GM12864 (cell line): ENCODE data around the gene AQP6.

Source experiments
- DNase-seq: peaks from one replicate; pipeline ENCODE4 v3.0.0-alpha.2; 2011; ENCODE audit warnings: low read depth
- H3K4me3 ChIP-seq: 2 replicates; pipeline ENCODE4 v1.5.1; 2011; ENCODE audit warnings: mild to moderate bottlenecking, low read depth, low read length, control low read depth
- TF ChIP-seq, protein P1 (sequence below): IDR thresholded peaks from 2 replicates; pipeline ENCODE4 v1.5.1; 2011; ENCODE audit warnings: low read depth, mild to moderate bottlenecking, moderate library complexity, low read length, control low read depth, inconsistent platforms; ENCODE audit errors: missing control alignments

Gene AQP6

GRCh38 chr12:49973361-49973830 lies 649 bp downstream of the AQP6 start:
- no peak for DNase-seq
- no peak overlapping the region for H3K4me3 ChIP-seq
- TF ChIP-seq, protein P1, sequence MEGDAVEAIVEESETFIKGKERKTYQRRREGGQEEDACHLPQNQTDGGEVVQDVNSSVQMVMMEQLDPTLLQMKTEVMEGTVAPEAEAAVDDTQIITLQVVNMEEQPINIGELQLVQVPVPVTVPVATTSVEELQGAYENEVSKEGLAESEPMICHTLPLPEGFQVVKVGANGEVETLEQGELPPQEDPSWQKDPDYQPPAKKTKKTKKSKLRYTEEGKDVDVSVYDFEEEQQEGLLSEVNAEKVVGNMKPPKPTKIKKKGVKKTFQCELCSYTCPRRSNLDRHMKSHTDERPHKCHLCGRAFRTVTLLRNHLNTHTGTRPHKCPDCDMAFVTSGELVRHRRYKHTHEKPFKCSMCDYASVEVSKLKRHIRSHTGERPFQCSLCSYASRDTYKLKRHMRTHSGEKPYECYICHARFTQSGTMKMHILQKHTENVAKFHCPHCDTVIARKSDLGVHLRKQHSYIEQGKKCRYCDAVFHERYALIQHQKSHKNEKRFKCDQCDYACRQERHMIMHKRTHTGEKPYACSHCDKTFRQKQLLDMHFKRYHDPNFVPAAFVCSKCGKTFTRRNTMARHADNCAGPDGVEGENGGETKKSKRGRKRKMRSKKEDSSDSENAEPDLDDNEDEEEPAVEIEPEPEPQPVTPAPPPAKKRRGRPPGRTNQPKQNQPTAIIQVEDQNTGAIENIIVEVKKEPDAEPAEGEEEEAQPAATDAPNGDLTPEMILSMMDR, result no peak

GRCh38 chr12:49974231-49974675 lies 1.5 kb downstream of the AQP6 start:
- TF ChIP-seq, protein P1, result no peak

GRCh38 chr12:49974677-49975317 lies 2.0 kb downstream of the AQP6 start:
- TF ChIP-seq, protein P1, result no peak
- no peak overlapping the region for H3K4me3 ChIP-seq
- no peak for DNase-seq

More at GRCh38 chr12:49974231-49974675, 1.5 kb downstream of the AQP6 start:
- no peak for DNase-seq
- H3K4me3 ChIP-seq, result no peak overlapping the region

DNA sequence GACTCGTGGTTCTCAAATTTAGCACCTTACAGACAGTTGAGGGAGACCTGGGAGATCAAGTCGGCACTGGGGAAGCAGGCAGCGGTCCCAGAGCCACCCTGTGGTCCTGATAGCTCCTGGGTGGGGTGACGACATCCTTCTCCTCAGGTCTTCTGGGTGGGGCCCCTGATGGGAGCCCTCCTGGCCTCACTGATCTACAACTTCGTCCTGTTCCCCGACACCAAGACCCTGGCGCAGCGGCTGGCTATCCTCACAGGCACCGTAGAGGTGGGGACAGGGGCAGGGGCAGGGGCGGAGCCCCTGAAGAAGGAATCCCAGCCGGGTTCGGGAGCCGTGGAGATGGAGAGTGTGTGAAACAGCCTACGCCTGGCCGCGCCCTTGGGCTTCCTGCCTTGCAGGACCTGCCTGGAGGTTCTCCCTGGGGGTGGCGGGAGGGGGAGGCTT lies 2.6 kb downstream of the AQP6 start:
- TF ChIP-seq, protein P1, result no peak
- H3K4me3 ChIP-seq, result no peak overlapping the region
- DNase-seq, result no peak

GRCh38 chr12:49976557-49976956 lies 3.8 kb downstream of the AQP6 start:
- TF ChIP-seq, protein P1, result no peak
- no peak for DNase-seq

GRCh38 chr12:49978125-49978524 lies 5.4 kb downstream of the AQP6 start:
- TF ChIP-seq, protein P1, result no peak
- H3K4me3 ChIP-seq, result no peak overlapping the region
- no peak for DNase-seq

More at GRCh38 chr12:49976557-49976956, 3.8 kb downstream of the AQP6 start:
- H3K4me3 ChIP-seq, result no peak overlapping the region

GRCh38 chr12:49979016-49979586 lies 6.4 kb downstream of the AQP6 start:
- H3K4me3 ChIP-seq, result no peak overlapping the region
- TF ChIP-seq, protein P1, result no peak
- no peak for DNase-seq
